Measurements from ENCODE around the gene GPN1. TPM values are rescaled to one million over a fixed set of nuclear protein-coding genes. Genes with fewer than 3 reads are reported as not detected.

Gene GPN1
- total and polyA plus RNA-seq, 12 donors, result 10.6 to 44.6 (median 24.8) TPM

- Histone ChIP-seq H3K9me3 (replicated peaks in 1 of 3) (peaks cover 0 to 7% (median 0%) of the 10 kb centered on the region in 3 donors), H3K4me3 (no peak overlapping the region), H3K27ac (no peak overlapping the region), H3K4me1 (replicated peaks in 1 of 2) (peaks cover 0 to 7% of the 10 kb centered on the region in 2 donors), H3K27me3 (no peaks in the 10 kb centered on the region), H3K36me3 (replicated peaks in 1 of 2) (peaks cover 0 to 3% of the 10 kb centered on the region in 2 donors)
- TF ChIP-seq POLR2A (IDR thresholded peaks at IDR 0.05), result no peak
- no peak for TF ChIP-seq CTCF (IDR thresholded peaks at IDR 0.05)
- 94 to 95% (median 95%) methylated on average over 1 of the region's 1 CpG for WGBS, 4 donors
- intact Hi-C loops (cut with DNase I), result no loop called here
- no peak for DNase-seq
Observed at GRCh38 chr2:27596627-27597026, 32.2 kb upstream of the GPN1 start.

GRCh38 chr2:27606611-27607010 lies 22.2 kb upstream of the GPN1 start:
- no peaks in the 10 kb centered on the region for H3K9me3 ChIP-seq (replicated peaks in 1 of 3)
- no peak for DNase-seq
- TF ChIP-seq CTCF (IDR thresholded peaks at IDR 0.05) (no peak), POLR2A (IDR thresholded peaks at IDR 0.05) (no peak)
- H3K27me3 ChIP-seq, result no peaks in the 10 kb centered on the region
- peaks cover 5 to 6% of the 10 kb centered on the region in 2 donors for H3K4me1 ChIP-seq (replicated peaks in 1 of 2)
- H3K27ac ChIP-seq, result no peak overlapping the region
- intact Hi-C loops (cut with DNase I), result no loop called here
- H3K4me3 ChIP-seq, result no peak overlapping the region
- 89 to 93% (median 92%) methylated on average over 2 of the region's 2 CpGs for WGBS, 4 donors
- H3K36me3 ChIP-seq (replicated peaks in 1 of 2), result peaks cover 0 to 61% of the 10 kb centered on the region in 2 donors

- H3K9me3 ChIP-seq (replicated peaks in 1 of 3), result no peaks in the 10 kb centered on the region
- H3K36me3 ChIP-seq (replicated peaks in 1 of 2), result peaks cover 0 to 62% of the 10 kb centered on the region in 2 donors
- TF ChIP-seq CTCF (IDR thresholded peaks at IDR 0.05) (no peak), POLR2A (IDR thresholded peaks at IDR 0.05) (no peak)
- H3K27ac ChIP-seq, result no peak overlapping the region
- 97 to 98% (median 98%) methylated on average over 2 of the region's 2 CpGs for WGBS, 4 donors
- intact Hi-C loops (cut with DNase I), result no loop called here
- H3K4me3 ChIP-seq, result no peak overlapping the region
- H3K27me3 ChIP-seq, result no peaks in the 10 kb centered on the region
- H3K4me1 ChIP-seq (replicated peaks in 1 of 2), result no peaks in the 10 kb centered on the region
- DNase-seq, result no peak
Observed at GRCh38 chr2:27613985-27614384, 14.9 kb upstream of the GPN1 start.

GRCh38 chr2:27615316-27615715 lies 13.5 kb upstream of the GPN1 start:
- no peaks in the 10 kb centered on the region for H3K4me1 ChIP-seq (replicated peaks in 1 of 2)
- no peak overlapping the region for H3K4me3 ChIP-seq
- no peaks in the 10 kb centered on the region for H3K9me3 ChIP-seq (replicated peaks in 1 of 3)
- intact Hi-C loops (cut with DNase I), result no loop called here
- peaks cover 0 to 65% of the 10 kb centered on the region in 2 donors for H3K36me3 ChIP-seq (replicated peaks in 1 of 2)
- no peak overlapping the region for H3K27ac ChIP-seq
- no peaks in the 10 kb centered on the region for H3K27me3 ChIP-seq
- DNase-seq, result no peak
- WGBS, 4 donors, result 94 to 100% (median 99%) methylated on average over 3 of the region's 3 CpGs
- TF ChIP-seq CTCF (IDR thresholded peaks at IDR 0.05) (no peak), POLR2A (IDR thresholded peaks at IDR 0.05) (no peak)
